Measurements from ENCODE around the gene ZNF732. TPM values are rescaled to one million over a fixed set of nuclear protein-coding genes. Genes with fewer than 3 reads are reported as not detected.

The ZNF732 gene
- total and polyA plus RNA-seq, 2 experiments from 2014 or later = 6.0 to 49.2 TPM

- Histone ChIP-seq H3K27ac (ENCODE audit: low read depth) (no peak overlapping the region), H3K79me2 (replicated peaks; ENCODE audit: insufficient read depth) (peaks cover 25% of the 10 kb centered on the region), H4K20me1 (replicated peaks; ENCODE audit: insufficient read depth) (peaks cover 21% of the 10 kb centered on the region; the same call in 1 of the 2 replicates), H3K4me2 (peak overlapping the region; percentile 79), H3K9me2 (ENCODE audit: insufficient read depth) (no peaks in the 10 kb centered on the region), H3K36me3 (ENCODE audit: insufficient read depth) (no peaks in the 10 kb centered on the region), H3K27me3 (ENCODE audit: insufficient read depth) (peaks cover 27% of the 10 kb centered on the region), H3K4me1 (ENCODE audit: insufficient read depth) (peaks cover 10% of the 10 kb centered on the region), H3F3A (replicated peaks; ENCODE audit: low read depth) (peaks cover 4% of the 10 kb centered on the region; the same call in 1 of the 2 replicates), H3K4me3 (peak overlapping the region; percentile 96; the same call in 1 of the 2 replicates), H2AFZ (peak overlapping the region; percentile 100; the same call in 1 of the 2 replicates)
- ATAC-seq (no peak), DNase-seq (ENCODE audit: low spot score) (no peak)
- TF ChIP-seq ZNF331 (CRISPR knock-in tag; IDR thresholded peaks at IDR 0.05; ENCODE audit: low read depth) (no peak), CREB1 (CRISPR knock-in tag; IDR thresholded peaks at IDR 0.05; ENCODE audit: low read depth) (no peak), NANOG (IDR thresholded peaks at IDR 0.05; ENCODE audit: borderline replicate concordance) (no peak), JUNB (IDR thresholded peaks at IDR 0.05; ENCODE audit: unreplicated experiment) (no peak), REST (IDR thresholded peaks at IDR 0.05; ENCODE audit: unreplicated experiment) (no peak), POLR2AphosphoS5 (IDR thresholded peaks at IDR 0.05; ENCODE audit: low read depth) (no peak), EZH2phosphoT487 (IDR thresholded peaks at IDR 0.05; ENCODE audit: unreplicated experiment) (no peak)
- TF ChIP-seq, protein P1, sequence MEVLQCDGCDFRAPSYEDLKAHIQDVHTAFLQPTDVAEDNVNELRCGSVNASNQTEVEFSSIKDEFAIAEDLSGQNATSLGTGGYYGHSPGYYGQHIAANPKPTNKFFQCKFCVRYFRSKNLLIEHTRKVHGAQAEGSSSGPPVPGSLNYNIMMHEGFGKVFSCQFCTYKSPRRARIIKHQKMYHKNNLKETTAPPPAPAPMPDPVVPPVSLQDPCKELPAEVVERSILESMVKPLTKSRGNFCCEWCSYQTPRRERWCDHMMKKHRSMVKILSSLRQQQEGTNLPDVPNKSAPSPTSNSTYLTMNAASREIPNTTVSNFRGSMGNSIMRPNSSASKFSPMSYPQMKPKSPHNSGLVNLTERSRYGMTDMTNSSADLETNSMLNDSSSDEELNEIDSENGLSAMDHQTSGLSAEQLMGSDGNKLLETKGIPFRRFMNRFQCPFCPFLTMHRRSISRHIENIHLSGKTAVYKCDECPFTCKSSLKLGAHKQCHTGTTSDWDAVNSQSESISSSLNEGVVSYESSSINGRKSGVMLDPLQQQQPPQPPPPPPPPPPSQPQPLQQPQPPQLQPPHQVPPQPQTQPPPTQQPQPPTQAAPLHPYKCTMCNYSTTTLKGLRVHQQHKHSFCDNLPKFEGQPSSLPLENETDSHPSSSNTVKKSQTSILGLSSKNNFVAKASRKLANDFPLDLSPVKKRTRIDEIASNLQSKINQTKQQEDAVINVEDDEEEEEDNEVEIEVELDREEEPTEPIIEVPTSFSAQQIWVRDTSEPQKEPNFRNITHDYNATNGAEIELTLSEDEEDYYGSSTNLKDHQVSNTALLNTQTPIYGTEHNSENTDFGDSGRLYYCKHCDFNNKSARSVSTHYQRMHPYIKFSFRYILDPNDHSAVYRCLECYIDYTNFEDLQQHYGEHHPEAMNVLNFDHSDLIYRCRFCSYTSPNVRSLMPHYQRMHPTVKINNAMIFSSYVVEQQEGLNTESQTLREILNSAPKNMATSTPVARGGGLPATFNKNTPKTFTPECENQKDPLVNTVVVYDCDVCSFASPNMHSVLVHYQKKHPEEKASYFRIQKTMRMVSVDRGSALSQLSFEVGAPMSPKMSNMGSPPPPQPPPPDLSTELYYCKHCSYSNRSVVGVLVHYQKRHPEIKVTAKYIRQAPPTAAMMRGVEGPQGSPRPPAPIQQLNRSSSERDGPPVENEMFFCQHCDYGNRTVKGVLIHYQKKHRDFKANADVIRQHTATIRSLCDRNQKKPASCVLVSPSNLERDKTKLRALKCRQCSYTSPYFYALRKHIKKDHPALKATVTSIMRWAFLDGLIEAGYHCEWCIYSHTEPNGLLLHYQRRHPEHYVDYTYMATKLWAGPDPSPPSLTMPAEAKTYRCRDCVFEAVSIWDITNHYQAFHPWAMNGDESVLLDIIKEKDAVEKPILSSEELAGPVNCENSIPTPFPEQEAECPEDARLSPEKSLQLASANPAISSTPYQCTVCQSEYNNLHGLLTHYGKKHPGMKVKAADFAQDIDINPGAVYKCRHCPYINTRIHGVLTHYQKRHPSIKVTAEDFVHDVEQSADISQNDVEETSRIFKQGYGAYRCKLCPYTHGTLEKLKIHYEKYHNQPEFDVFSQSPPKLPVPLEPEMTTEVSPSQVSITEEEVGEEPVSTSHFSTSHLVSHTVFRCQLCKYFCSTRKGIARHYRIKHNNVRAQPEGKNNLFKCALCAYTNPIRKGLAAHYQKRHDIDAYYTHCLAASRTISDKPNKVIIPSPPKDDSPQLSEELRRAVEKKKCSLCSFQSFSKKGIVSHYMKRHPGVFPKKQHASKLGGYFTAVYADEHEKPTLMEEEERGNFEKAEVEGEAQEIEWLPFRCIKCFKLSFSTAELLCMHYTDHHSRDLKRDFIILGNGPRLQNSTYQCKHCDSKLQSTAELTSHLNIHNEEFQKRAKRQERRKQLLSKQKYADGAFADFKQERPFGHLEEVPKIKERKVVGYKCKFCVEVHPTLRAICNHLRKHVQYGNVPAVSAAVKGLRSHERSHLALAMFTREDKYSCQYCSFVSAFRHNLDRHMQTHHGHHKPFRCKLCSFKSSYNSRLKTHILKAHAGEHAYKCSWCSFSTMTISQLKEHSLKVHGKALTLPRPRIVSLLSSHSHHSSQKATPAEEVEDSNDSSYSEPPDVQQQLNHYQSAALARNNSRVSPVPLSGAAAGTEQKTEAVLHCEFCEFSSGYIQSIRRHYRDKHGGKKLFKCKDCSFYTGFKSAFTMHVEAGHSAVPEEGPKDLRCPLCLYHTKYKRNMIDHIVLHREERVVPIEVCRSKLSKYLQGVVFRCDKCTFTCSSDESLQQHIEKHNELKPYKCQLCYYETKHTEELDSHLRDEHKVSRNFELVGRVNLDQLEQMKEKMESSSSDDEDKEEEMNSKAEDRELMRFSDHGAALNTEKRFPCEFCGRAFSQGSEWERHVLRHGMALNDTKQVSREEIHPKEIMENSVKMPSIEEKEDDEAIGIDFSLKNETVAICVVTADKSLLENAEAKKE (CRISPR knock-in tag; IDR thresholded peaks at IDR 0.05) = no peak
- TF ChIP-seq, protein P2, sequence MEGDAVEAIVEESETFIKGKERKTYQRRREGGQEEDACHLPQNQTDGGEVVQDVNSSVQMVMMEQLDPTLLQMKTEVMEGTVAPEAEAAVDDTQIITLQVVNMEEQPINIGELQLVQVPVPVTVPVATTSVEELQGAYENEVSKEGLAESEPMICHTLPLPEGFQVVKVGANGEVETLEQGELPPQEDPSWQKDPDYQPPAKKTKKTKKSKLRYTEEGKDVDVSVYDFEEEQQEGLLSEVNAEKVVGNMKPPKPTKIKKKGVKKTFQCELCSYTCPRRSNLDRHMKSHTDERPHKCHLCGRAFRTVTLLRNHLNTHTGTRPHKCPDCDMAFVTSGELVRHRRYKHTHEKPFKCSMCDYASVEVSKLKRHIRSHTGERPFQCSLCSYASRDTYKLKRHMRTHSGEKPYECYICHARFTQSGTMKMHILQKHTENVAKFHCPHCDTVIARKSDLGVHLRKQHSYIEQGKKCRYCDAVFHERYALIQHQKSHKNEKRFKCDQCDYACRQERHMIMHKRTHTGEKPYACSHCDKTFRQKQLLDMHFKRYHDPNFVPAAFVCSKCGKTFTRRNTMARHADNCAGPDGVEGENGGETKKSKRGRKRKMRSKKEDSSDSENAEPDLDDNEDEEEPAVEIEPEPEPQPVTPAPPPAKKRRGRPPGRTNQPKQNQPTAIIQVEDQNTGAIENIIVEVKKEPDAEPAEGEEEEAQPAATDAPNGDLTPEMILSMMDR (conservative IDR thresholded peaks at IDR 0.05; ENCODE audit: low read depth in 2 of 2) = no peak
- Mint-ChIP-seq H3K9me3 (peaks cover 2% of the 10 kb centered on the region), H3K27ac (no peak overlapping the region), H3K4me1 (peaks cover 26% of the 10 kb centered on the region), H3K27me3 (ENCODE audit: insufficient read depth, low read depth, poor library complexity) (peaks cover 29% of the 10 kb centered on the region), H3K4me3 (peak overlapping the region; percentile 70), H3K36me3 (ENCODE audit: low read depth) (peaks cover 17% of the 10 kb centered on the region)
These were observed 30.2 kb upstream of the ZNF732 start for GRCh38 chr4:335515-335914.
